Body of pancreas (tissue), 4 donors: Measurements from ENCODE around the gene SYT15.

Experiments
- POLR2A ChIP-seq, 3 donors: fragments of 450-650 bp; IDR thresholded peaks; one replicate each; pipeline ENCODE4 v1.6.1; 2016; ENCODE audit warnings: antibody characterized with exemption in 3 of 3, mild to moderate bottlenecking in 2 of 3
- TF ChIP-seq, protein P1 (sequence below), 7 experiments: fragments of 450-650 bp in 4 of 7; fragments of 200-600 bp in 3 of 7; sonication (generic) in 3 of 7; IDR thresholded peaks; one replicate each; pipeline ENCODE4 v1.5.1; 2016 to 2019; ENCODE audit warnings: antibody characterized with exemption in 7 of 7

GRCh38 chr10:46544989-46545791 is 33.7 kb upstream of the SYT15 start:
- TF ChIP-seq, protein P1, sequence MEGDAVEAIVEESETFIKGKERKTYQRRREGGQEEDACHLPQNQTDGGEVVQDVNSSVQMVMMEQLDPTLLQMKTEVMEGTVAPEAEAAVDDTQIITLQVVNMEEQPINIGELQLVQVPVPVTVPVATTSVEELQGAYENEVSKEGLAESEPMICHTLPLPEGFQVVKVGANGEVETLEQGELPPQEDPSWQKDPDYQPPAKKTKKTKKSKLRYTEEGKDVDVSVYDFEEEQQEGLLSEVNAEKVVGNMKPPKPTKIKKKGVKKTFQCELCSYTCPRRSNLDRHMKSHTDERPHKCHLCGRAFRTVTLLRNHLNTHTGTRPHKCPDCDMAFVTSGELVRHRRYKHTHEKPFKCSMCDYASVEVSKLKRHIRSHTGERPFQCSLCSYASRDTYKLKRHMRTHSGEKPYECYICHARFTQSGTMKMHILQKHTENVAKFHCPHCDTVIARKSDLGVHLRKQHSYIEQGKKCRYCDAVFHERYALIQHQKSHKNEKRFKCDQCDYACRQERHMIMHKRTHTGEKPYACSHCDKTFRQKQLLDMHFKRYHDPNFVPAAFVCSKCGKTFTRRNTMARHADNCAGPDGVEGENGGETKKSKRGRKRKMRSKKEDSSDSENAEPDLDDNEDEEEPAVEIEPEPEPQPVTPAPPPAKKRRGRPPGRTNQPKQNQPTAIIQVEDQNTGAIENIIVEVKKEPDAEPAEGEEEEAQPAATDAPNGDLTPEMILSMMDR (IDR thresholded peaks at IDR 0.05): peak in 4 of 7 experiments; percentile 18 to 34 (median 28)
- TF ChIP-seq POLR2A (IDR thresholded peaks at IDR 0.05): no peak
